ENCODE results near the gene PSAPL1.

- TF ChIP-seq EZH2phosphoT487 (IDR thresholded peaks at IDR 0.05; ENCODE audit: insufficient read depth, low read depth) (no peak), EZH2 (IDR thresholded peaks at IDR 0.05; ENCODE audit: insufficient read depth, poor library complexity, severe bottlenecking) (no peak)
Measured at GRCh38 chr4:7470111-7470510, 35.4 kb upstream of the PSAPL1 start.
